Fibroblast of villous mesenchyme (primary cell): ENCODE data around the gene CYBA. TPM values are rescaled to one million over a fixed set of nuclear protein-coding genes. Genes with fewer than 3 reads are reported as not detected.

Source experiments
- DNase-seq: peaks from one replicate; pipeline ENCODE4 v3.0.0-alpha.2; 2010; ENCODE audit warnings: low read depth
- H3K4me3 ChIP-seq: 2 replicates; pipeline ENCODE4 v1.5.1; 2011; ENCODE audit warnings: low read depth, mild to moderate bottlenecking, low read length
- CTCF ChIP-seq: IDR thresholded peaks from 2 replicates; pipeline ENCODE4 v1.5.1; 2012; ENCODE audit warnings: low read depth, mild to moderate bottlenecking, low read length; ENCODE audit not compliant: insufficient read depth
- total RNA-seq: library from RNA; depleted of rRNA; stranded (reverse); fragments of >200 nt; gene quantifications from 2 replicates; pipeline ENCODE4 v1.2.3, GENCODE V29; 2012

The CYBA gene
- total RNA-seq, 1 donor: 167 TPM

- no peak for TF ChIP-seq CTCF
- H3K4me3 ChIP-seq: no peak overlapping the region
- DNase-seq: no peak
Observed at GRCh38 chr16:88655053-88655732, 4.3 kb upstream of the CYBA start.

DNA sequence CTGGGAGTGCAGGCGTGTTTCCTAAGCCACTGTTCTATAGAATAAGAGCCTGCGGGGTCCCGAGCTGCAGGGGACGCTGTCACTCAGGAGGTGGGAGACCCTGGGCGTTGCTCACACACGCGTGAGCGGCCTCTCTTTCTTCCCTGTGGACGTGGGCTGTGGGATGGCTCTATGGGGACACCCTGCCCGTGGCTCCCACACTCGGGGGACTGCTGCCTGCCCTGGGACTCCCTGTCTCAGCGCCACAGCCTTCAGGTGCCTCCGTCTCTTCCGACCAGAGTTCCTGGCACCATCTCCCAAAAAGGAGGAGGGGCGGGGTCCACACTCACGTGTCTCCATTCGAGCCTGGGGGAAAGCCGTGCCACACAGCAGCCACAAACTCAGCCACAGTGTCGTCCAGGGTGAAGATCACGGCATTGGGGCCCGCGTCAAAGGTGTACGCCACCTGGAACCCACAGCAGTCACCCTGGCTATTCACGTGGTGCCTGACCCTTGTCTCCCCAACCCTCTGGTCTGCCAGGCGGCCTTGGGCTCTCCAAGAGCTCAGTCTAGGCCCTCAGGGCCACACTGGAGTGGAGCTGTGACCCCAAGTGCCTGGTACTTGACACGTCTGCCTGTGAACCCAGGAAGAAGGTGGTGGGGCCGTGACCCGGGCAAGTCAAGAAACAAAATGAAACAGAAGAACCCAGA, 3.7 kb upstream of the CYBA start:
- no peak overlapping the region for H3K4me3 ChIP-seq
- TF ChIP-seq CTCF: no peak
- no peak for DNase-seq

DNA sequence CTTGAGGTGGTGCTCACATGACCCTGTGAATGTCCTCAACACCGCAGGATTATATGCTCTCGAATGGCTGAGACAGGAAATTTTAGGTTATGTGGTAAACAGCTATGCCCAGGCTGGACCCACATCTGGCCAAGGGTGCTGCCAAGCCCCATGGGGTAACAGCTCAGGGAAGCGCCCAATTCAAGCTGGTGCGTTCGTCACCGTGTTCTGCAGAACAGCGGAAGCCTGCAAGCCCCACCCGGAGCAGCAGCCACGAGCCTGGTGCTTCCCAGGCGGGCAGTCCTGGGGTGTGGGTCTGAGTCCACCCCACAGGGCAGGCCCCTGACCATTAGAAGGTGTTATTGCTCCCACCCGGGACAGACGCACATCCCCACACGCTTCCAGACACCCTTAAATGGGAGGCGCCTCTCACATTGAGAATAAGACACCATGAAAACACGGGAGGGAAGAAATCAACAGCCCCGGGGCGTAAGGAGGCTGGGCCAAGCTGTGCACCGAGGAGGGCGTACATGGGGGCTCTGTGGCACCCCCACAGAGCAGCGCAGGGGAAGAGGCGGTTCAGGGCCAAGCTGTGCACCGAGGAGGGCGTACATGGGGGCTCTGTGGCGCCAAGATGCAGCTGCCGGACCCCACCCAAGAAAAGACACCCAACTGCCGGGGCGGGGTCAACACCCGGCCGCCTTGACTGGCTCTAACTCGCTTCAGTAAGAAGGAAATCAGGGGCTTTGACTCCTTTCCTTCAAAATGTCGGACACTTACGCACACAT, 2.9 kb upstream of the CYBA start:
- H3K4me3 ChIP-seq: no peak overlapping the region
- TF ChIP-seq CTCF: no peak
- DNase-seq: no peak

DNA sequence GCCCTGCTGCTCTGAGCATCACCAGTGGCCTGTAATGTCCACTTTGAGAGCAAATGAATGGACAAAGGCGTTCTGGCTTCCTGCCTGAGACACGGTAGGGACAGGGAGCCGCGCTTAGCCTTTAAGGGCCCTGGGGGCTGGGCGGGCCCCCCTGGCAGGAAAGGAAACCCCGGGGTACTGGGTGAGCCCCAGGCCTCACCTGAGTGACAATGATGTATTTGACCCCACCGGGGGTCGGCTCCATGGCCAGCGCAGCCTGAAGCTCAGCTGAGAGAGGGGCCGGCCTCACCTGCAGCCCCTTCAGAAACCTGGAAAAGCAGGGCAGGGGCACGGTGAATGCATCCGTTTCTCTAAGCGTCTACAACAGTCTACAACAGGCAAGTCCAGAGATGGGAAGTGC, 2.2 kb upstream of the CYBA start:
- no peak overlapping the region for H3K4me3 ChIP-seq
- no peak for TF ChIP-seq CTCF

DNA sequence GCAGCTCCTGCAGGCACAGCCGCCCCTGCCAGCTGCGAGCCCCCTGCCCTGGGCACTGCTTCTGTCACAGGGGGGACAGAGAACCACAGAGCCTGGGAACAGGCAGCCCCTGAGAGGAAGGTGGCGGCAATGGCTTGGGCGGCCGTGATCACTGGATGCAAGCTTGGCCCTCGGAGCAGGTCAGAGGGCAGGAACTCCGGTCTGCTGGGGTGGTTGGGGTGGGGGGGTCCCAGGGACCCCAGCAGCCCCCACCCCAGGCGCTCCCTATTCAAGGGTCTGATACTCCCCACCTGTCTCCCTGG, 1.9 kb upstream of the CYBA start:
- no peak for DNase-seq
- H3K4me3 ChIP-seq: no peak overlapping the region
- TF ChIP-seq CTCF: no peak

More for the DNA sequence above, 2.2 kb upstream of the CYBA start:
- no peak for DNase-seq

- no peak for TF ChIP-seq CTCF
- no peak overlapping the region for H3K4me3 ChIP-seq
- no peak for DNase-seq
Observed at GRCh38 chr16:88651989-88652761, 1.3 kb upstream of the CYBA start.
